HG03354 (cell line): ENCODE results near the gene PIGN.

Experiments used
- ATAC-seq: cut with Tn5 transposase; IDR thresholded peaks from one replicate; pipeline ENCODE4 v1.9.1; 2021; ENCODE audit warnings: mild to moderate bottlenecking; ENCODE audit not compliant: unreplicated experiment, poor library complexity, severe bottlenecking

Gene PIGN

DNA sequence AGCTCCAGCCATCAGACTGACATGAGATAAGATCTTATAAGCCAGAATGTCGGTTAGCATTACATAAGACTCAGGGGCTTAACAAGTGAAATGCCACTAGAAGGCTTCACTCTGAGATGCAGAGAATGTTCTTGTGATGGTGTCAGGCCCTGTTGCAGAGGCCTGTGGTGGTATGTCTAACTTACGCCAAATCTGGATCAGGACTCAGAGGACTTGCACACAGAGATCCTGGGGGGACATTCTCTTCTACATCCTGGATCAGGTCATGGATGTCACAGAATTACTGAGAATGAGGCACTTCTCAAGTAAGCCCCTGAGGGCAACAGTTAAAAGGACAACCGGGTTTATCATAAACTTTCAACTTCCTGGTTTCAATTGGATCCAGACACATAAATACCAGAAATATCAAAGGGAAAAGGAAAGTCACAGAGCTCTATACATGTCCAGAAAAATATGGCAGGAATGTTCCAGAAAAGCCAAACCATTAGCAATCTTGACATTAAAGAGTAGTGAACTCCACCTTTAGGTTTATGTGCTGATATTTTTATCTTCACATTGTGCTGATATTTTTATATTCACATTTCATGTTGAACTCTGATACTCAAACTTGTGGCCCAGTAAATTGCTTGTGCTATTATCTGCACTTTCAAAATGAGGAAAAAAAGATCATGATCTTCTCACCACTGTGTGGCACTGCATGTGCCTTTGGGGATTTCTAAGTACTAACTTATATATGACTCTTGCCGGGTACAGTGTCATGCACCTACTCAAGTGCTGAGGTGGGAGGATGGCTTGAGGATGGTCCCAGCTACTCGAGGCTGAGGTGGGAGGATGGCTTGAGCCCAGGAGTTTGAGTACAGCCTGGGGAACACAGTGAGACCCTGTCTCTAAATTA is 156.5 kb downstream of the PIGN start:
- ATAC-seq: no peak

DNA sequence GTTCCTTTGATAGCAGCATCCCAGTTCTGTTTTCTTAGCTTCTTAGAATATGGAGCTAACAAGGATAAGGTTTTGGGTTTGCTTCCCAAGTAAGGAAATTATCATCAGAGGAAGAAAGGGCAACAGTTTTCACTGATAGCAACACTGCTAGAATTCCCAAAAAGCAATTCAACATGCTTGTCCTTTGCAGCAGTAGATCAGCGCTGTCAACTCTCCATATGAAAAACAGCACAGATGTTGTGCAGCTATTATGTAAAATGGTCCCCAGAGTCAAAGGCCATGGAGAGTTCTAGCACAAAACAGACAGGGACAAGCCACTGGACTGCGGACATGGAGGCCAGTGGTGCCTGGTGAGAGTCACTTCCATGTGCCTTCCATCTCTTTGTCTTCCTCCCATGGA is 158.1 kb downstream of the PIGN start:
- ATAC-seq: no peak

DNA sequence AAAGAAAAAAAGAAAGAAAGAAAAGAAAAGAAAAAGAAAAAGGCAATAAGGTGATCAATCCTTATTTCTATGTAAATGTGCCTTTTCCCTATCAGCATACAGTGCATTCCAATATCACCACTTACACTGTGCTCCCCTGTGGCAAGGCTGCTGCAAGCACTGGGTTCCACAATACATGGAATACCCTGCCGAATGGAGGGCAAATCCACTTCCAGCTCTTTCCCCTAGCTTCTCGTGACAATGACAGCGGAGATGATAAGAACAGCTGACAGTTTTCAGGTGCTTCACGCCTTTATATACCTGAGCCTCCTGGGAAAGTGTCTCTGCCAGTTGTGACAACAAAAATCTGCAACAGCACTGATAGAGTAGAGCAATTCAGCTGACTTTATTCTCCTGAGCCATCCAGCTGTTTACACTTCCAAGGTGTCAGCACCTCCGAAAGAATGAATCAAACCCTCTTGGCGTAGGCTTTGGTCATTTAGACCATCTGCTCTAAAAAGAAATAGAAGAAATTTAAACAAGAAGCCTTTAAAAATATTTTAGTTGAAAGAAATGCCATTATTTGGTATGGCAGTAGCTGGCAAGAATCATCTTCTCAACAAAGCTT is 158.8 kb downstream of the PIGN start:
- ATAC-seq: no peak

DNA sequence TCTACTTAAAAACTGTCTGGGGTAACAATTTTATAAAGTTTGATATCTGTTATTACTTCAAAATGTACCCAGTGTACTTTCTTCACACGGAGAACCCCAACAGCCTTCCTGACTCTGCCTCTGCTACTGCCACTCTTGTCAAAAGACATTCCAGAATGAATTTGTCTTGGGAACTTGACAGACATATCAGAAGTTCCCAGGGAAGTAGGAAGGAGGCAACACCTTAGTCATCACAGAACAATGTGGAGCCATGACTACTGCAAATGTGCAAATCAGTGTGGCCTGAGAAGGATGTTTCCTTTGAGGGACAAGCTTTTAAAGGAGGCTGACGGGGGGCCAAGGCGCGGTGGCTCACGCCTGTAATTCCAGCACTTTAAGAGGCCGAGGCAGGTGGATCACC is 160.3 kb downstream of the PIGN start:
- no peak for ATAC-seq

DNA sequence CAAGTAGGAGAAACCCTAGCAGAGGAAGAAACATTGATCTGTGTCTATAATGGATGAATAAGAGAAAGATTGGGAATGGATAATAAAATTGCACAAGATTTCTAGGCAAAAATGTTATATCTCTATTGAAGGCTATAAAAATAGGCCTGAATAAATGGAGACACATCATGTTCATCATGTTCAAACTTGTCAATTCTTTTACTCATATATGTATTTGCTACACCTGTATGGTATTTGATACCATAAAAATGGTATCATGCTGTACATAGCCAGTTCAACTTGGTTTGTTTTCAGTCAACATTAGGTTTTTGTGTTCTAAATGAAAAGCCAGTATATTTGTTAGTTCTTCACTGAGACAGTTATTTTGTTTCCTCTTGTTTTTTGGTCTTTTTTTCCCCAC is 161.9 kb downstream of the PIGN start:
- ATAC-seq: no peak

DNA sequence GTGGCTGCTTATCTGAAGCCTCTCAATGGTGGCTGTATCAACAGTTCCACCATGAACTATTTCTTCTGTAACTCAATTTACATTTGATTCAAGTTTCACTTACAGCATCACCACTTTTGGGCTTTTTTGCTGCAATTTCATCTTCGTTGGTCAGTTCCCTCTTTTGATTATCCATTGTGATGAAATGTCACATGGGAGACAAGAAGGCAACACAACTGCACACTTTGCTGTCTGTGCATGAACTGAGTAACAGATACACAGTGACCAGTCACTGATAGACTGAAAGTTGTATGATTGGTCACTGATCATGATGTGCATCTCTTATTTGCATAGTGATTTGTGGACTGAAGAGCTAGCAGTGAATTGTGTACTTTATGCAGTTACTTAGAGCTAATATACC is 163.3 kb downstream of the PIGN start:
- ATAC-seq: no peak

DNA sequence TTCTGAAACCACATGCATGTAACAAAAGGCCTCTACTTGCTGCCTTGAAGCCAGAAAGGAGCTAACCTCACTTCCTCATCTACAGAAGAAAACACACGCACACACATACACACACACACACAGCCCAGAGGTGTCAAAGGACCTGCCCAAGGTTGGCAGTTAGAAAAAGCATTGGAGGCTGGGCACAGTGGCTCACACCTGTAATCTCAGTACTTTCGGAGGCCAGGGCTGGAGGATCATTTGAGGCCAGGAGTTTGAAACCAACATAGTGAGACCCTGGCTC is 168.2 kb downstream of the PIGN start:
- no peak for ATAC-seq

DNA sequence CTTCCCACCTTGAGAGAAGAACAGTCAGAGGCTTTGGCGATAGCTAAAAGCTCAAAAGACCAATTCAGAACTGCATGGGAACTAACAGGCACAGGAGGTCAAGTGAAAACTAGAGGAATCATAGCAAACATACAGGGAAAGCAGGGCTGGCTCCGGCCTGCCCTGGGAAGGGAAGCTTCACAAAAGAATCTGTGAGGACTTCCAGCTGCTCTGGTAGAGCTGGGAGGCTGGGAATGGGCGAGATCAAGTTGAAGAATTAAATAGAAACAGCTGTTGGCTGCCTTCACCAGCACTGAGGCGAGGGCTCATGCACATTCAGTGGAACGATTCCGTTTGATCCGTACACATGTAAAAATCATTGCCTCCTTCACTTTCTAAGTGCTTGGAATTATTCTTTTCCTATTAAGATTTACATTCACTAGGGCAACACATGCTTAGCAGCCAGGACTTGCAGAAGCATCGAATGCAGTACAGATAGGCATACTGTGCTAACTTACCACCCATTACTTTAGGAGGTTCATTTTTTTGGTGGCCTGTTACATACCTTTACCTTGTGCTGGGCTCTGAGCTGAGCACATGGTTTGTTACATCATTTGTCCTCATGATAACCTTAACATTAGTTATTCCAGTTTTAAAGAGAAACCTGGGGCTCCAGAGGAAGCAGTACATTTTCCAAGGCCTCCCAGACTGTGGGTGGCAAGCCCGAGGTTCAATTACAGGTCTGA is 168.7 kb downstream of the PIGN start:
- no peak for ATAC-seq

DNA sequence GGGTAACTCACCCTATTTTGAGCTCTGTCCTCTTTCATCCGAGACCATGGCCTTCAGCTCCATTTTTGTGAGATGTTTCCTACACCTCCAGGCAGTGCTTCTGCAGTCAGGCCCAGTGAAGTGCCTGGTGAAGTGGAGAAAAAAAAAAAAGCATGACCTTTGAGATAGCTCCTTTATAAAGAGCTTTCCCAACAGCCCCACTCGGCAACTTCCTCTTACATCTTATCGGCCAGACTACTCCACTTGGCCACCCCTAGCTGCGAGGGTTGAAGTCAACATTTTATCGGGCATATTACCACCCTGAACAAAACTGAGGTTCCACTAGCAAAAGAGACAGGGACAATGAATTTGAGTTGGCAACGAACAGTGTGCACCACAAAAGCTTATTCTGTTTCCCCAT is 169.2 kb downstream of the PIGN start:
- no peak for ATAC-seq

DNA sequence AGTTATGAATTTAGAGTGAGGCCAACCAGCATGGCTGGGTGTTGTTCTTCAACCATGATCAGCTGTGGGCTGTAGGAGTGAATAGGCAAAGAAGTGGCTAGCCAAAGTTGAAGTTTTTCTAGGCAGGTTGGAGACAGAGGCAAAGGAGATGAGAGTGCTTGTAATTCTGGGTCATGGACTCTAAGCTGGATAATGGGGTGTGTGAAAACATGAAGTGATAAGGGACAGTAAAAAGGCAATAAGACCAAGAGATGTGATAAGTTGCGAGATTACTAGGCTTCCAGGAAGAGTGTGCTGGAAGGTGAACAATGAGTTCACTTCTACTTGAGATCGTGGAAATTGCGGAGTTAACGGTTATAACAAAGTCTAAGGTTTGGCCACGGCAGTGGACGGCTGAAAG is 175.4 kb downstream of the PIGN start:
- ATAC-seq: no peak

DNA sequence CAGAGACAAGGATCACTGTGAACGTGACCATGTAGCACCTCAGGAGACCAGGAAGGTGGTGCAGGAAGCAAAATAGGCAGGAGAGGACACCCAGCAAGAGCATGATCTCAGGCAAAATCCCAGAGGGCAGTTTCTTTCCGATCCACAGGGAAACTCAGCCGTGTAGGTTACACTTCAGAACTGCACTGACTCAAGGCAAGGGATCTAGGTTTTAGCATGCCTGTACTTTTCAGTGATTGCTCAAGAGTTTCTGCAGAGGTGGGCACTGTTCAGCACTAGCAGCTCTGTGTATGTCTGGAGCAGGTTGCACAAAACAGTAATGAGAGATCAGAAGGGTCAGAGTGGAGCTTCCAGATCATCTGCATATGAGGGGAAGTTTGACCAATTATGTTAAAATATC is 177.3 kb downstream of the PIGN start:
- ATAC-seq: no peak

DNA sequence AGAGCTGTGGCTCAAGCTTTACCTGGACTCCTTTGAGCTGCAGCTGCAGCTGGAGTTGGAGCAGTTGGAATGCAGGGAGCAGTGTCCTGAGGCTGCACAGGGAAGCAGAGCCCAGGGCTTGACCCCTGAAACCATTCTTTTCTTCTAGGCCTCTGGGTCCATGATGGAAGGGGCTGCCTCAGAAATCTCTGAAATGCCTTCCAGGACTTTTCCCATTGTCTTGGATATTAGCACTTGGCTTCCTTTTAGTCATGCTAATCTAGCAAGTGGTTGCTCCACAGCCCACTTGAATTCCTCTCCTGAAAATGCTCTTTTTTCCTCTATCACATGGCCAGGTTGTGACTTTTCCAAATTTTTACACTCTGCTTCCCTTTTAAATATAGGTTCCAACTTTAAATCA is 185.5 kb downstream of the PIGN start:
- ATAC-seq: no peak

DNA sequence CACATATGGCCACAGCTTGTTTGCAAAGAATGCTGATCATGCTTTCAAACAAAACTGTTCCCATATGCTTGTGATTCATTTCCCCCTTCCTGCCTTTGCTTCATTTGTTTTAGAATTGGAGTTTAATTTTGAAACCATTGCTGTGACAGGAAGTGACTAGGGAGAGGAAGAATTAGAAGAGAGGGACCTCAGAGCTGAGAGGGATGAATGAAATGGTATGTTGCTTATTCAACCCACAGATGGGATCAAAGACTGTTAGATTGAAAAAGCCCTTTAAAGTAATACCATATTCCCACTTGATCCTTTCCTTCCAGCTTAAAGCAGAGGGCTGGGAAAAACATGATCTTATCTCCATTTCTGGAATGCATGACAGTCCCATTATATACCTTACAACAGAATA is 187.9 kb downstream of the PIGN start:
- ATAC-seq: no peak

DNA sequence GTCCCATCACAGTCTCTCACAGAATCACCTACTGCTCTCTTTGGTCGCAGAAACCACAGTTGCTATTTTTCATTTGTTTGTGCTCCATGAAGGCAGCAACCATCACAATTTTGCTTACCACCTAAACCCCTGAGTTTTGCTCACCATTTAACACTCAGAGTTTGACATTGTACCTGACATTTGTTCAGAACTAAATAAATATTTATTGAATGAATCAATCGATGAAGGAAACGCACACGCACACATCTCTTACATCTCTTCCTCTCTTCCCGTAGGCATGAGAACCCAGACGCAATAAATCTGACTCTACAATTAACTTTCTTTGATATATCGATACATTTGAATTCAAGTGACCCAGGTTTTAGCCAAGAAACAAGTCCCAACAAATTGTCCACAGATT is 188.5 kb downstream of the PIGN start:
- ATAC-seq: no peak

DNA sequence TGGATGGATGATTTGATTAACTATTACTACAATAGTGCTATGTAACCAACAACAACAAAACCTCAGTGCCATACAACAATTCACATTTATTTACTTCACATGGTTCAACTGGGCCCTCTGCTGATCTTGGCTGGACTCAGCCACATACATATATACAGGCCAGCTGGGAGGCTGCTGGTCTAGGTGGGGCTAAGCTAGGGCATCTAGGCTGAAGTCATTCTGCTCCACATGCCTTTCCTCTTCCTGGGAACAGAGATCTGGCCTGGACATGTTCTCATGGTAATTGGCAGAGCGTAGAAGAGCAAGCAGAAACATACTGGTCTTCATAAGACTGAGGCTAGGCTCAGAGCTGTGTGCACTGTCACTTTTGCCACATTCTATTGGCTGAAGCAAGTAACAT is 191.2 kb downstream of the PIGN start:
- ATAC-seq: no peak

DNA sequence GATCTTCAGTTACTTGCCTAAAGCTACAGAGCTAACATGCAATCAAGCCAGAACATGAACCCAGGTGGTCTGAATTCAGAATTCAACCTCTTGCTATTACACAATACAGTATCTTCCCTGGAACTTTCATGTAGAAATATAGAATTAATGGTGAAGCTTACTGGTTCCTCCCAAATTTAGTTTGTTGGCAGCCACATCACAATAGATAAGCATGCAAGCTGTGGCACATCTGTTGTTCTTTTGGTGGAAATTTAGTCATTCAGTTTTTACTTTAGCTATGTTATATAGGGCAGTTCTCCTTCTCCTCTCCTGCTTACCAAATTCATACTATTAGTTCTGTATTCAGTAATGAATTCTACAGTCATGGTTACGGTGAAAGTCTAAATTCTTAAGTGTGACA is 193.0 kb downstream of the PIGN start:
- ATAC-seq: no peak

DNA sequence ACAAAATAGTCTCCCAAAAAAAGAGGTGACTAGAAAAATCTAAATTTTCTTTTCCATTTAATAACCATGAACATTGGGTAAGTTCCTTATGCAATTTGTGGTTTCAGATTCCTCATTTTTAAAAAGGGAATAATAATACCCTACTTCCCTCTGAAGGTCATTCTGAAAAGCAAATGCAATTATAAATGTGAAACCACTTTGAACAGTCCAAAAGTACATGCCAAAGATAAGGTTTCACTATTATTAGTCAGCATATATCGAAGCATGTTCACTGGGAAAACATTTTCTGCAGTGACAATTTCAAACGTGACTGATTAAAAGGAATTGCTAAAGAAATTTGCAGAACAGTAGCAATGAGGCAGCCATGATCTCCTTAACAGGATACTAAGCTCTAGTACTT is 193.9 kb downstream of the PIGN start:
- ATAC-seq: no peak

DNA sequence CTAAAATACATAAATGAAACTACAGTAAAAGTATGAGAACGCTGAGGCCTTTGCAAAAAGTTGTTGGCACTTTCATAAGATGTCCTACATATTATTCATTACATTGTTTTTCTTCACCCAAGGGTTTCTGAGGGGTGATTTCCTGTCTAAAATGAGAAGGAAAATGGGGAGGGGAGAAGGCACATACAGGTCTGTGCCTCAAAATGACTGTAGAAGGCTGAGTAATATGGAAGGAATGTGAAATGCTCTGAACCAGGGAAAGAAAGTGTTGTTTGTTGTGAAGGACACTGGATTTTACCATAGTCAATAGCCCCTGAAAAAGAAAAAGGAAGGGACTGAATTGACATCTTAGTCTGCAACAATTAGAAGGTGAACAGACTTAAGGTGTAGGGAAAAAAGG is 194.6 kb downstream of the PIGN start:
- no peak for ATAC-seq

DNA sequence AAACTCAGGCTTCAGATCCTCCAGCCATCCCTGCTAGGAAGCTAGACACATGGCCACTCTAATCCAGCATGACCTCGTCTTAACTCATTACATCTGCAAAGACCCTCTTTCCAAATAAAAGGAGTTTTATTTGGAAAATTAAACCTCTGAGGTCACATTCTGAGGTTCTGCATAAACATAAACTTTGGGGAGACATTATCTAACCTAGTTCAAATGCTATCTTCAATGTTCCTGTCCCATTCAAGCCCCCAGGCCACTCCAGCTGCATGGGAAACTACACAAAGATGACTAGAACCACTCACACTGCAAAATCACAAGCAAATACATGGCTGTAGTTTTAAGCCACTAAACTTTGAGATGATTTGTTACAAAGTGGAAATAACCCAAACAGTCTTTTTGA is 195.0 kb downstream of the PIGN start:
- ATAC-seq: no peak

DNA sequence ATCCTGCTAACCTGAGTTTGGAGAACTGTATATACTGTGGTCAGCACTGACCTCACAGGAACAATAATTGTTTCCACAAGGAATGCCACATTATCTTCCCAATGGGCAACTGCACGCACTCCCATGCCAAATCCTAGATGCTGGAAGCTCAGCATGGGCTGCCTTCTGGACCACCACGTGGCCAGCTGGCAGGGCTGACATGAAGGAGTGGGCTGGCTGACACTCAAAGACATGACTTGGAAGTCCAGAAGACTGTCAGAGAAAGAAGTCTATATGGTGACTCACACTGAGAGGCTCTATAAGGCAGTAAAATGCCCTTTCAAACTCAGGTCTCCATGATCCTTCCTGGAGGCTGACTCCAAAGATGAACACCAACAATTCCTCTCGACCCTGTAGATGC is 195.7 kb downstream of the PIGN start:
- no peak for ATAC-seq
